ENCODE measurements around the gene CDK14.
"Not testable (repeated sequence)": the region's sequence is repeated elsewhere in the genome, so short reads cannot be mapped to it uniquely, and the experiment has no call there.

The CDK14 gene

DNA sequence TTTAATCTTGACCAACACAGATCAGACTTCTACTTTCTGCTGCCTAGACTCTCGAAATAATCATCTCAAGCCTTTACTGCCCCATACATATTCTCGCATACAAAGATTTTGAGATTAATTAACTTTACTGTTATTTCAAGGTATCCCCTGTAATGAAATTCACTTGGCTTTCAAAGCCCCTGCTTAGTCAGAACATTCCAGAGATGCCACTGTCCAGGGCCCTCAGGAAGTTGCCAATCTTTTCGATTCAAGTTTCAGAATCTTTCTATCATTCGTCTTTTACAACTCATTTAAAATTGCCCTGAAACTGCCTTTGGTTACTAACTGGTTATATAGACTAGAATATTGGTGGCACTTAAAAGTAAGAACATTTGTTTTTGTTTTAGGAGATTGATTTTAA is 320.2 kb downstream of the CDK14 start:
- ChIA-PET POLR2A (no interaction called here), CTCF (no interaction called here)
- no peak for DNase-seq (ENCODE audit: extremely low spot score)
- TF ChIP-seq, protein P1, sequence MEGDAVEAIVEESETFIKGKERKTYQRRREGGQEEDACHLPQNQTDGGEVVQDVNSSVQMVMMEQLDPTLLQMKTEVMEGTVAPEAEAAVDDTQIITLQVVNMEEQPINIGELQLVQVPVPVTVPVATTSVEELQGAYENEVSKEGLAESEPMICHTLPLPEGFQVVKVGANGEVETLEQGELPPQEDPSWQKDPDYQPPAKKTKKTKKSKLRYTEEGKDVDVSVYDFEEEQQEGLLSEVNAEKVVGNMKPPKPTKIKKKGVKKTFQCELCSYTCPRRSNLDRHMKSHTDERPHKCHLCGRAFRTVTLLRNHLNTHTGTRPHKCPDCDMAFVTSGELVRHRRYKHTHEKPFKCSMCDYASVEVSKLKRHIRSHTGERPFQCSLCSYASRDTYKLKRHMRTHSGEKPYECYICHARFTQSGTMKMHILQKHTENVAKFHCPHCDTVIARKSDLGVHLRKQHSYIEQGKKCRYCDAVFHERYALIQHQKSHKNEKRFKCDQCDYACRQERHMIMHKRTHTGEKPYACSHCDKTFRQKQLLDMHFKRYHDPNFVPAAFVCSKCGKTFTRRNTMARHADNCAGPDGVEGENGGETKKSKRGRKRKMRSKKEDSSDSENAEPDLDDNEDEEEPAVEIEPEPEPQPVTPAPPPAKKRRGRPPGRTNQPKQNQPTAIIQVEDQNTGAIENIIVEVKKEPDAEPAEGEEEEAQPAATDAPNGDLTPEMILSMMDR (IDR thresholded peaks at IDR 0.05; ENCODE audit: control extremely low read depth, extremely low read depth, low read depth, missing control alignments): no peak

DNA sequence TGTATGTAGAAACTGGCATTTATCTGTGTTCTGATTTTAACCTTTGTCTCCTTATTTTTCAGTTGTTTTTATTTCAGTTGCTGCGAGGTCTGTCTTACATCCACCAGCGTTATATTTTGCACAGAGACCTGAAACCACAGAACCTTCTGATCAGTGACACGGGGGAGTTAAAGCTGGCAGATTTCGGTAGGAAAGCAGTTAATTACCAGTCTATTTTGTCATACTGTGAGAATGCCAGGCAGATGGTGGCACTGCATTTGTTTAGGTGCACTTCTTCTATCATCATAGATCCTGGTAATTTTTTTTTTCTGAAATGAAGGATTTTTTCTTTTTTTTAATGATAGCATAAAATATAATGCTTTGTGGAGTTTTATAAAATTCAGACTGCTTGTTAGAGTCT is 321.4 kb downstream of the CDK14 start:
- no peak for DNase-seq (ENCODE audit: extremely low spot score)
- ChIA-PET CTCF (no interaction called here), POLR2A (no interaction called here)
- TF ChIP-seq, protein P1 (IDR thresholded peaks at IDR 0.05; ENCODE audit: control extremely low read depth, extremely low read depth, low read depth, missing control alignments): no peak

DNA sequence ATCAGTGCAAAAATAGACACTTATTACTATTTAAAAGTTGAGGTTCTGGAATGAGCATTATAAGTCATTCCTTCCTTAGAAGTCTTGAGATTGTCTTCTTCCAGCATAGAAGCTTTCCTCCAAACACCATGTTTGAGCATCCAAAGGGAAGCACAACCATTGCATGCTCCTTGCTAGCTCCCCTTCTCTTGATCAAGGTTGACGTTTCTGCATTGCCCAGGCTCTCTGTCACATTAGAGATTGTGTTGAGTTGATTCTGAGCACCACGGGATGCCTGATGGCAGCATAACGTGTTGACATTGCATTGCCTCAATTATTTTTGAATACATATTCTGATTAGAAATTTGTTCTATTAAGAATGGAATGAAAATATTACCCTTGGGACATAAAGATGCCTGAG is 322.2 kb downstream of the CDK14 start:
- TF ChIP-seq, protein P1 (IDR thresholded peaks at IDR 0.05; ENCODE audit: control extremely low read depth, extremely low read depth, low read depth, missing control alignments): no peak
- DNase-seq (ENCODE audit: extremely low spot score): no peak
- ChIA-PET CTCF (no interaction called here), POLR2A (no interaction called here)

DNA sequence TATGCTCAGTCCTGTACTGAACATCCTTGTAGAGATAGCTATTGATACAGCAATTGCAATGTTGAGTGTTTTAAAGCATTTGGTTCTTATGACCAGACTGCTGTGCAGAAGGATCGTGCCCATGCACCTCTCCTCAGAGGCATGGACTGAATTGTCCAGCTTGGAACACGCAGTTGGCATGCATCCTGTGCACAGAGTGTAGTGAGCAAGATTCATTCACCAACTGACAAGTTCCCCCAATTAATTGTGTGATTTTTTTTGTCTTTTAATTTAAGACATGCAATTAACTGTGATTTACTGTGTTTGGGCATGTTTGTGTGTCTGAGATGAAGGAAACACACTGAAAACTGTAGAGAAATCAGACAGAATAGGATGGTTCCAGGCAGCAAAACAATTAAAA is 323.7 kb downstream of the CDK14 start:
- ChIA-PET POLR2A (no interaction called here), CTCF (interaction anchor here (0.9 to 2.2 kb wide), 6 partner anchors 10 to 81 kb away, joined by 3 to 15 read pairs (median 5); no protein-coding TSS in a partner anchor)
- TF ChIP-seq, protein P1 (IDR thresholded peaks at IDR 0.05; ENCODE audit: control extremely low read depth, extremely low read depth, low read depth, missing control alignments): no peak
- DNase-seq (ENCODE audit: extremely low spot score): no peak

DNA sequence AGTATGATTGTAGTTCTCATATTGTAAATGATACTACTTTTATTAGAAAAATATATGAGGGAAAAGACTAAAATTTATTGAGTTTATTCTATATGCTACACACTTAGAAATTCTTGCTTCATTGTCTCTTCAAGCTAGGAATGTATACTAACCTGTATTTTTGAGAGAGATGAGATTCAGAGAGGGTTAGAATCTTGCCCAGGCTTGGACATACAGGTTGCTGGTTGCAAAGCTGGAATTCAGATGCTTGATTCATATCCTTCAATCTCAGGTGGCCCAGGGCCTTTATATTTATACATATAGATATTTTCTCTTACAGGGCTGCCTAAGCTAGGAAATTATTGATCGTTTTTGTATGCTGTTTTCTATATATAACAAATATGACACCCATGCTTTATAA is 324.2 kb downstream of the CDK14 start:
- TF ChIP-seq, protein P1 (IDR thresholded peaks at IDR 0.05; ENCODE audit: control extremely low read depth, extremely low read depth, low read depth, missing control alignments): no peak
- CTCF ChIA-PET: interaction anchor here (0.8 to 2.2 kb wide), 7 partner anchors 9 to 114 kb away, joined by 3 to 15 read pairs (median 5); no protein-coding TSS in a partner anchor
- POLR2A ChIA-PET: no interaction called here
- no peak for DNase-seq (ENCODE audit: extremely low spot score)

DNA sequence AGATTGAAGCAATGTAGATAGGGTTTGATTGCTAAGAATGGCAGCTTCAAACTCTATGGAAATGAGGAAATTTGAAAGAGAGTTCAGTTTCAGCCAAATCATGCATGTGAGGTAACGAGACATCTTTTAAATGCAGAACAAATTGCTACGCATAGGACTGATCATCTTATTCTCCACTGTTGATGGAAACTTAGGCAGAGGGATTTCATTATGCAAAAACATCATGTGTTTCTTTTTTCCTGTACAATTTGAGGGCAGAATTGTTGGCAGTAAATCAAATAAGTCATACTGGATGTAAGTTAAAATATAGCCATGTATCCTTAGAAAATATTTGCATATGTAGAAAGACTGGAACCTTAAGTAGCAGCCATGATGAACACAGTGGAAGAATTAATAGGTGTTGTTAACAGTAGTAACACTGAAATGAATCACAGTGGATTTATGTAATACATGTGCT is 327.4 kb downstream of the CDK14 start:
- ChIA-PET CTCF (interaction anchor here (0.6 to 1.7 kb wide), 2 partner anchors 23 to 214 kb away, joined by 3 to 4 read pairs; no protein-coding TSS in a partner anchor), POLR2A (no interaction called here)

DNA sequence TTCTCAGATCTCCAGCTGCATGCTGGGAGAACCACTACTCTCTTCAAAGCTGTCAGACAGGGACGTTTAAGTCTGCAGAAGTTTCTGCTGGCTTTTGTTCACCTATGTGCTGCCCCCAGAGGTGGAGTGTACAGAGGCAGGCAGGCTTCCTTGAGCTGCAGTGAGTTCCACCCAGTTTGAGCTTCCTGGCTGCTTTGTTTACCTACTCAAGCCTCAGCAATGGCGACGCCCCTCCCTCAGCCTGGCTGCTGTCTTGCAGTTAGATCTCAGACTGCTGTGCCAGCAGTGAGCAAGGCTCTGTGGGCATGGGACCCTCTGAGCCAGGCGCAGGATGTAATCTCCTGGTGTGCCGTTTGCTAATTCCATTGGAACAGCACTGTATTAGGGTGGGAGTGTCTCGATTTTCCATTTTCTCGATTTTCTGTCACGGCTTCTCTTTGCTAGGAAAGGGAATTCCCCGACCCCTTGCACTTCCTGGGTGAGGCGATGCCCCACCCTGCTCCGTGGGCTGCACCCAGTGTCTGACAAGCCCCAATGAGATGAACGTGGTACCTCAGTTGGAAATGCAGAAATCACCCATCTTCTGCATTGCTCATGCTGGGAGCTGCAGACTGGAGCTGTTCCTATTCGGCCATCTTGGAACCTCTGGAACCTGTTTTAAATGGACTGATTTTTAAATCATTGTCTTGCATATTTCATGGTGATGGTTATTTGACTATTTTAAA is 332.7 kb downstream of the CDK14 start:
- CTCF ChIA-PET: interaction anchor here (1.1 to 2.6 kb wide), 5 partner anchors 9 to 105 kb away, joined by 4 to 15 read pairs (median 5); no protein-coding TSS in a partner anchor
- POLR2A ChIA-PET; DNase-seq (ENCODE audit: extremely low spot score): not testable (repeated sequence)

More for the DNA sequence above, 327.4 kb downstream of the CDK14 start:
- TF ChIP-seq, protein P1 (IDR thresholded peaks at IDR 0.05; ENCODE audit: control extremely low read depth, extremely low read depth, low read depth, missing control alignments): no peak
- no peak for DNase-seq (ENCODE audit: extremely low spot score)

Measured in GM10248 (cell line).